ENCODE data around the gene SUGP2. TPM values are rescaled to one million over a fixed set of nuclear protein-coding genes. Genes with fewer than 3 reads are reported as not detected.

Gene SUGP2
- total and polyA plus RNA-seq, 9 of the 15 experiments (the other 6 are each of a cell fraction or from before 2014, with no cell fraction given) = 13.1 to 101 (median 63.1) TPM

DNA sequence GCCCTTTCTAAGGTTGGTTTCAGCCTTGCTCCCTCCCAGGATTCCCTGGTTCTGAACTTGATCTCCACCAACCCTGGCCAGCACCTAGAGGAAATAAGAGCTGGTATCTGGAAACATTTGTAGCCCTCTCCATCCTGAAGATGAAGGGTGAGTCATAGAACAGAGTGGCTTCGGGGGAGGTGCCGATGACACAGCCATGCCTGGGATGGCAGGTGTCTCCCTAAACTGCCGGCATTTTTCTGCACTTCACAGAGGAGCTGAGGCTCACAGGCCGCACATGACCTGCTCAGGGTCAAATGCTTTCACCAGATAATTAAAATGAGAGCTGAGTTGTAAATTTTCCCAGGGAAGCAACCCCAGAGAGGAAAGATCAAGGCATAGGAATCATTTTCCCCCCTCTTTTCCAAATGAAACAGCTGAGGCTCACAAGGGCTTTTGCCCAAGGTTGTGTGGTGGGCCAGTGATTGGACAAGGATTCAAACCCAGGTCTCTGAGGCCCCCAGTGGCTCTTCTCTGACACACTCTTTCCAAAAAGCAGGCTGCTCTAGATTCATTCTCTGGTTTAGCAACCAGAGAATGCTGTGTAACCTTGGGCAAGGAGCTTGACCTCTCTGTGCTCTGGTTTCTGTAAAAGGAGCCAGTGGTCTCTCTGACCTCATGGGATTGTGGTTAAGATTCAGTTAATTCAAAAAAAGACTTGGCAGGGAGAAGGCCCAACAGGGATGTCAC is 29.3 kb upstream of the SUGP2 start (continued):
- TF ChIP-seq, protein P1, sequence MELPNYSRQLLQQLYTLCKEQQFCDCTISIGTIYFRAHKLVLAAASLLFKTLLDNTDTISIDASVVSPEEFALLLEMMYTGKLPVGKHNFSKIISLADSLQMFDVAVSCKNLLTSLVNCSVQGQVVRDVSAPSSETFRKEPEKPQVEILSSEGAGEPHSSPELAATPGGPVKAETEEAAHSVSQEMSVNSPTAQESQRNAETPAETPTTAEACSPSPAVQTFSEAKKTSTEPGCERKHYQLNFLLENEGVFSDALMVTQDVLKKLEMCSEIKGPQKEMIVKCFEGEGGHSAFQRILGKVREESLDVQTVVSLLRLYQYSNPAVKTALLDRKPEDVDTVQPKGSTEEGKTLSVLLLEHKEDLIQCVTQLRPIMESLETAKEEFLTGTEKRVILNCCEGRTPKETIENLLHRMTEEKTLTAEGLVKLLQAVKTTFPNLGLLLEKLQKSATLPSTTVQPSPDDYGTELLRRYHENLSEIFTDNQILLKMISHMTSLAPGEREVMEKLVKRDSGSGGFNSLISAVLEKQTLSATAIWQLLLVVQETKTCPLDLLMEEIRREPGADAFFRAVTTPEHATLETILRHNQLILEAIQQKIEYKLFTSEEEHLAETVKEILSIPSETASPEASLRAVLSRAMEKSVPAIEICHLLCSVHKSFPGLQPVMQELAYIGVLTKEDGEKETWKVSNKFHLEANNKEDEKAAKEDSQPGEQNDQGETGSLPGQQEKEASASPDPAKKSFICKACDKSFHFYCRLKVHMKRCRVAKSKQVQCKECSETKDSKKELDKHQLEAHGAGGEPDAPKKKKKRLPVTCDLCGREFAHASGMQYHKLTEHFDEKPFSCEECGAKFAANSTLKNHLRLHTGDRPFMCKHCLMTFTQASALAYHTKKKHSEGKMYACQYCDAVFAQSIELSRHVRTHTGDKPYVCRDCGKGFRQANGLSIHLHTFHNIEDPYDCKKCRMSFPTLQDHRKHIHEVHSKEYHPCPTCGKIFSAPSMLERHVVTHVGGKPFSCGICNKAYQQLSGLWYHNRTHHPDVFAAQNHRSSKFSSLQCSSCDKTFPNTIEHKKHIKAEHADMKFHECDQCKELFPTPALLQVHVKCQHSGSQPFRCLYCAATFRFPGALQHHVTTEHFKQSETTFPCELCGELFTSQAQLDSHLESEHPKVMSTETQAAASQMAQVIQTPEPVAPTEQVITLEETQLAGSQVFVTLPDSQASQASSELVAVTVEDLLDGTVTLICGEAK (IDR thresholded peaks at IDR 0.05) = no peak
- TF ChIP-seq, protein P1 (CRISPR knock-in tag; IDR thresholded peaks at IDR 0.05) = no peak
- TF ChIP-seq, protein P2, sequence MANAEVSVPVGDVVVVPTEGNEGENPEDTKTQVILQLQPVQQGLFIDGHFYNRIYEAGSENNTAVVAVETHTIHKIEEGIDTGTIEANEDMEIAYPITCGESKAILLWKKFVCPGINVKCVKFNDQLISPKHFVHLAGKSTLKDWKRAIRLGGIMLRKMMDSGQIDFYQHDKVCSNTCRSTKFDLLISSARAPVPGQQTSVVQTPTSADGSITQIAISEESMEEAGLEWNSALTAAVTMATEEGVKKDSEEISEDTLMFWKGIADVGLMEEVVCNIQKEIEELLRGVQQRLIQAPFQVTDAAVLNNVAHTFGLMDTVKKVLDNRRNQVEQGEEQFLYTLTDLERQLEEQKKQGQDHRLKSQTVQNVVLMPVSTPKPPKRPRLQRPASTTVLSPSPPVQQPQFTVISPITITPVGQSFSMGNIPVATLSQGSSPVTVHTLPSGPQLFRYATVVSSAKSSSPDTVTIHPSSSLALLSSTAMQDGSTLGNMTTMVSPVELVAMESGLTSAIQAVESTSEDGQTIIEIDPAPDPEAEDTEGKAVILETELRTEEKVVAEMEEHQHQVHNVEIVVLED (CRISPR knock-in tag; IDR thresholded peaks at IDR 0.05) = no peak
- TF ChIP-seq, protein P3, sequence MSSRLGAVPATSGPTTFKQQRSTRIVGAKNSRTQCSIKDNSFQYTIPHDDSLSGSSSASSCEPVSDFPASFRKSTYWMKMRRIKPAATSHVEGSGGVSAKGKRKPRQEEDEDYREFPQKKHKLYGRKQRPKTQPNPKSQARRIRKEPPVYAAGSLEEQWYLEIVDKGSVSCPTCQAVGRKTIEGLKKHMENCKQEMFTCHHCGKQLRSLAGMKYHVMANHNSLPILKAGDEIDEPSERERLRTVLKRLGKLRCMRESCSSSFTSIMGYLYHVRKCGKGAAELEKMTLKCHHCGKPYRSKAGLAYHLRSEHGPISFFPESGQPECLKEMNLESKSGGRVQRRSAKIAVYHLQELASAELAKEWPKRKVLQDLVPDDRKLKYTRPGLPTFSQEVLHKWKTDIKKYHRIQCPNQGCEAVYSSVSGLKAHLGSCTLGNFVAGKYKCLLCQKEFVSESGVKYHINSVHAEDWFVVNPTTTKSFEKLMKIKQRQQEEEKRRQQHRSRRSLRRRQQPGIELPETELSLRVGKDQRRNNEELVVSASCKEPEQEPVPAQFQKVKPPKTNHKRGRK (tag; IDR thresholded peaks at IDR 0.05) = no peak
- TF ChIP-seq PTRF (tag; IDR thresholded peaks at IDR 0.05) = no peak
- TF ChIP-seq, protein P4, sequence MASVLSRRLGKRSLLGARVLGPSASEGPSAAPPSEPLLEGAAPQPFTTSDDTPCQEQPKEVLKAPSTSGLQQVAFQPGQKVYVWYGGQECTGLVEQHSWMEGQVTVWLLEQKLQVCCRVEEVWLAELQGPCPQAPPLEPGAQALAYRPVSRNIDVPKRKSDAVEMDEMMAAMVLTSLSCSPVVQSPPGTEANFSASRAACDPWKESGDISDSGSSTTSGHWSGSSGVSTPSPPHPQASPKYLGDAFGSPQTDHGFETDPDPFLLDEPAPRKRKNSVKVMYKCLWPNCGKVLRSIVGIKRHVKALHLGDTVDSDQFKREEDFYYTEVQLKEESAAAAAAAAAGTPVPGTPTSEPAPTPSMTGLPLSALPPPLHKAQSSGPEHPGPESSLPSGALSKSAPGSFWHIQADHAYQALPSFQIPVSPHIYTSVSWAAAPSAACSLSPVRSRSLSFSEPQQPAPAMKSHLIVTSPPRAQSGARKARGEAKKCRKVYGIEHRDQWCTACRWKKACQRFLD (CRISPR knock-in tag; IDR thresholded peaks at IDR 0.05) = no peak
- peak; percentile 43 for TF ChIP-seq TEAD4 (IDR thresholded peaks at IDR 0.05; ENCODE audit: low read length)
- no peak for TF ChIP-seq TEAD4 (CRISPR knock-in tag; IDR thresholded peaks at IDR 0.05; ENCODE audit: borderline replicate concordance)
- TF ChIP-seq, protein P5, sequence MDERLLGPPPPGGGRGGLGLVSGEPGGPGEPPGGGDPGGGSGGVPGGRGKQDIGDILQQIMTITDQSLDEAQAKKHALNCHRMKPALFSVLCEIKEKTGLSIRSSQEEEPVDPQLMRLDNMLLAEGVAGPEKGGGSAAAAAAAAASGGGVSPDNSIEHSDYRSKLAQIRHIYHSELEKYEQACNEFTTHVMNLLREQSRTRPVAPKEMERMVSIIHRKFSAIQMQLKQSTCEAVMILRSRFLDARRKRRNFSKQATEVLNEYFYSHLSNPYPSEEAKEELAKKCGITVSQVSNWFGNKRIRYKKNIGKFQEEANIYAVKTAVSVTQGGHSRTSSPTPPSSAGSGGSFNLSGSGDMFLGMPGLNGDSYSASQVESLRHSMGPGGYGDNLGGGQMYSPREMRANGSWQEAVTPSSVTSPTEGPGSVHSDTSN (CRISPR knock-in tag; IDR thresholded peaks at IDR 0.05; ENCODE audit: low read depth) = no peak
- TF ChIP-seq, protein P5 (tag; conservative IDR thresholded peaks at IDR 0.05; ENCODE audit: low read depth) = no peak

Measured in K562 (cell line).